HG02870 (cell line): ENCODE data around the gene RASD1.

Experiments
- ATAC-seq: cut with Tn5 transposase; IDR thresholded peaks from one replicate; pipeline ENCODE4 v1.9.1; 2021; ENCODE audit warnings: mild to moderate bottlenecking, moderate library complexity; ENCODE audit not compliant: unreplicated experiment

RASD1 gene

GRCh38 chr17:17511881-17512858, 16.0 kb upstream of the RASD1 start:
- ATAC-seq: no peak

DNA sequence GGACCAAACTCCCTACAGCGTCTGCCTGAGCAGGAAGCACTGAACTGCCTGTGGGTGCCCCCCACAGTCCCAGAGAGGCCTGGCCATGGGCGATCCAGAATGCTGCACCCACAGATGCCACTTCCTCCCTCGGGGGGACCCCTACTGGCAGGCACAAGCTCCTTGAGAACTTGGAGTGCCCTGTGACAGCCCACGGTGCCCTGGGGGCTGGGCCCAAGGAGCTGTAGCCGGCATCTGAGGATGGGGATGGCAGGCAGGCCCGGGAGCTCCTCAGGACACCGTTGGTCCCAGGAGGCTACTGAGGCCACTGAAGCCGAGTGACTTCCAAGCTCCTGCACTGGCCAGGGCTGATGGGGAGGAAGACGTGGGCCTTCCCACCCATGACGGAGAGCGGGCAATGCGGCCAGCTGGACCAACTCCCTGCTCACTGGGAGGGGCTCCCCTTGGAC, 15.1 kb upstream of the RASD1 start:
- no peak for ATAC-seq

DNA sequence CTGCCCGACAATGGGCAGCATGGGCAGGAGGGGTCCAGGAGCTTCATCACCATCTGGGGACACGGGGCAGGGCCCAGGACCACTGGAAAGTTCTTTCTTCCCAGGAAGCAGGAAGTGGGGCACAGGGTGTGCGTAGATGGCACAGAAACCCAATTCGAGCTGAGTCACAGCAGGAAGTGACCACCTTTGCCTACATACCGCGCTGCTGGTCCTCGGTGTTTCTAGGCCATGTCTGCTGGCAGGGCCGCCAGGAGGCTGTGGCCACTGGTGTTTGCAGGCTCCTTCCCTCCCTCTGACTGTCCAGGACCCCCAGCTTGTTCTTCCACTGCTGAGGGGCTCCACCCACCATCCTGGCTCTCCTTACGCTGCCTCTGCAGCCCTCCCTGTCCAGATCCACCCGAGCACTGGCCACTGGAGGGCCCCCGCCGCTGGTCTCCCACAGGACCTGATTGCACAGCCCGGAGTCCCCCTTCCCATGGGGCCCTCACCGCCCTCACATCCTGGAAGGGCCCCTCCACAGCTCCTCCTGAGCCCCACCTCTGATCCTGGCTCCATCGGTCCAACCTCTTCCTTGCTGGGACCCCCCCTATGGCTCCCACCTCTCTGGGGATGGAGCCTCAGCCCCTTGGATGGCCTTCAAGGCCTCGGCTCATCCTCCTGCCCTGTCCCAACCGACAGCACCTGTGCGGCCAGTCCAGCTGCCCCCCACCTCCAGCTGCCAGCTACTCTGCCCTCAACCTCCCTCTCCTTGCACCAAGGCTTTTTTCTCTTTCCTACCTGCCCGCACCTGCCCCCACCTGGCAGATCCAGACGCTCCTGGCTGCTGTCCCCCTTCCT, 14.5 kb upstream of the RASD1 start:
- ATAC-seq: no peak

- ATAC-seq: no peak
Observed at GRCh38 chr17:17509601-17510425, 13.6 kb upstream of the RASD1 start.

- ATAC-seq: no peak
Observed at GRCh38 chr17:17508646-17509591, 12.7 kb upstream of the RASD1 start.

DNA sequence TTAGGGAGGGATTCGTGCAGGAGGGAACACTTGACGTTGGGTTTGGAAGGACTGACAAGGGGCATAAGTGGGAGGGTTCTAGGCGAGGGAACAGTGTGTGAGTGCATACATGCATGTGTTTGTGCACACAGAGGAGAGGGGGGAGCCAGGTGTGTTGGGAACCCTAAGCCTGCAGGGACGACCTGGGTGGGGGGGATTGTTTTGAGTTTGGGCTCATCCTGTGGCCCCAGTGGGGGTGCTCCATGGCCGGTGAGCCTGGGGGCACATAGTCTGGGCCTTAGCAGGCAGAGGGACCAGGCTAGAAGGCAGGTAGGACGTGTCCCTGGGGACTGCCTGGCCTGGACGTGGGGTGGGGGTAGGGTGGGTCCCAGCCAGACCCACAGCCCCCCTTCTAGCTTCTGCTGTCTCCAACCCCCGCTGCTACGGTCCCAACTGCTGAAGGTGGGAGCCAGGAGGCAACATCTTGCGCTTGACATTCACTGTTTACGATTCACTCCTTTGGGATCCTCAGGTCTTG, 11.9 kb upstream of the RASD1 start:
- ATAC-seq: no peak

GRCh38 chr17:17507465-17508011, 11.3 kb upstream of the RASD1 start:
- no peak for ATAC-seq

DNA sequence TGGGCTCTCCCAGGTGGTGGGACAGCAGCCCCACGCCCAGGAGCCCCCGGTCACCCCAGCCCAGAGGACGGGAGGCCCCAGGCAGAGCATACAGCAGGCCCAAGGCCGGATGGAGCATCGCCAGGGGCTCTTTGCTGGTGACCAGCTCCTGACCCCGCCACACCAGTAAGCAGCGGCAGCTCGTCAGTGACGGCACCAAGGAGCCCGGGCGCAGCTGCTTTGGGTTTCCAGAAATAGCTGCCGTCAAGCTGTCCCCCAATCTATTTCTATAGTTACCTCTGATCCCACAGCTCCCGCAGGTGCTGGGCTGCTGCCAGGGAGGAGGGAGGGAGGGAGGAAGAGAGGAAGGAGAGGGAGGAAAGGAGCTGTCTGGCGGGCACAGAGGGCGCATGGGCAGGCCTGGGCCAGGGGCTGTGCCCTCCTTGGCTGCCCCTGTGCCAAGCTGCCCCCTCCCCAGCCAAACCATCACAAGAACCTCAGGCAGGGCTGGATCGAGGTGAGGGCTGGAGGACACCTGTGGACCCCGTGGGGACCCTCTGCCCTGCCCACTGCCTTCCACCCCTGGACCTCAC, 10.8 kb upstream of the RASD1 start:
- no peak for ATAC-seq

DNA sequence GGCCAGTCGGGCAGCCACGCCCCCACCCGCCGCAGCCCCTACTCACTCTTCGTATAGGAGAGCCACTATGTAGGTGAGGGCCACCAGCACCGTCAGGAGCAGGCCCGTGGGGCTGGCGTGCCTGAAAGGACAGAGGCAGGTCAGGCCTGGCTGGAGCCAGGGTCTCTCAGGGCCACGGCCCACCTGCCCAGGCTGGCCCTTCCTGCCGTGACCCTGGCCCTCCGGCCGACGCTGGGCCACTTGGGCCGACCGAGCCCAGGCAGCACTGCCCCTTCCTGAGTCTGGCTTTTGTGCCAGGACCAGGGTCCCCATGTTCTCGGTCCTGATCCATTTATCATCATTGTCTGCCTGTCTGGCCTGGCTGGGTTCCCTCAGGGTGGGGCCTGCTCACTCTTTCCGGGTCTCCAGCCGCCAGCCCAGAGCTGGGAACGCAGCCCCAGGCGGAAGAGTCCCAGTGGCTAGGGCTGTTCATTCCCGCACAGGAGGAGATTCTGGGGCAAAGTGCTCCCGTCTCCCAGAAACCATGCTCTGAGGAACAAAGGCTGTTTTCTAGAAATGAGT, 10.1 kb upstream of the RASD1 start:
- no peak for ATAC-seq

GRCh38 chr17:17505610-17506171, 9.5 kb upstream of the RASD1 start:
- no peak for ATAC-seq

DNA sequence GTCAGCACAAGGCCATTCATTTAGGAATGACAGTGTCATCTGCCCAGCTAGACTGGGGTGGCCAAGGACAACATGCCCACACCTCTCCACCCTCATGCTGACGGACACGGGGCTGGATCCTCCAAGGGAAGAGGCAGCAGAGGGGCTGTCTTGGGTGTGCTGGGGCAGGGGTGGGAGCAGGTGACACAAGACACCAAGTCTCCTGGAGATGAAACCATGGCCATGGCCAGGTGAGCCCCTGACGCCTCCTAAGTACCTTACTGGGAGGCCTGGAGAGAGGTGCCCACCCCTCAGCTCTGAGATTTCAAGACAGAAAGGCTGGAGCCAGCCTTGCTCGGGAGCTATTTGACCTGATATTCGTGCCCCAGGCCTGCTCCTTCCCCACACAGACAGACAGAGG, 9.0 kb upstream of the RASD1 start:
- ATAC-seq: no peak

DNA sequence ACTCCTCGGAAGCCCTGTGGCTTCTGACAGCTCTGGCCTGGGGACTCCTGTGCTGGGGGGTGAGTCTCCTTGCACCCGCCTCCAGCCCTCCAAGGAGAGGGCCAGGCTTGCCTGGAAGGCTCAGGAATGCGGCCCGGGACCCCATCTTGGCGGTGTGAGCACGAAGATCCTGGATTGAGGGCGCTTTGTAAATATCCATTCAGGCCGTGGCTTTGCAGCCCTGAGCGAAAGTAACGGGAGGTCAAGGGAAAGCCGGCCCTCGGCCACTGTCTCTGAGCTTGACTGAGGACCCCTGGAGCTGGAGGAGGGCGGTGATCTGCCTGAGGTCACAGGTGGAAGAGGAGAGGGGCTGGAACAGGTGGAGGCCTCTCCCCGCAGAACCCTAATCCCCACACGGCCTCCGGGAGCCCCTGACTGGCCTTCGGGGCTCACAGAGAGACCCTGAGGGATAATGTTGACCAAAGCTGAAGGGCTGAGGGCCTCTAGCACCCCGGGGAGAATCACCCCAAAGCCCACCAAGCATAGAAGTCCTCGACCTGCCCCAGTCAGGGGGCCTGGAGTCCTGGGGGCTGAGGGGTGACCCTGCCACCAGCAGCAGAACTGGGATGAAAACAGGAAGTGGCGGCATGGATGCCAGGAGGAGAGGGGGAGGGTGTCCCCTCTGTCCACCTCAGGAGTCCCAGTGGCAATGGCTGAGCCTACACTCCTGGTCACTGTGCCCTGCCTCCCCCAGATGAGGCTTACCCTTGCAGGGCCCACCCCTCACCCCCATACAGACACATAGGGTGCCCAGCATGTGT, 8.3 kb upstream of the RASD1 start:
- ATAC-seq: no peak

DNA sequence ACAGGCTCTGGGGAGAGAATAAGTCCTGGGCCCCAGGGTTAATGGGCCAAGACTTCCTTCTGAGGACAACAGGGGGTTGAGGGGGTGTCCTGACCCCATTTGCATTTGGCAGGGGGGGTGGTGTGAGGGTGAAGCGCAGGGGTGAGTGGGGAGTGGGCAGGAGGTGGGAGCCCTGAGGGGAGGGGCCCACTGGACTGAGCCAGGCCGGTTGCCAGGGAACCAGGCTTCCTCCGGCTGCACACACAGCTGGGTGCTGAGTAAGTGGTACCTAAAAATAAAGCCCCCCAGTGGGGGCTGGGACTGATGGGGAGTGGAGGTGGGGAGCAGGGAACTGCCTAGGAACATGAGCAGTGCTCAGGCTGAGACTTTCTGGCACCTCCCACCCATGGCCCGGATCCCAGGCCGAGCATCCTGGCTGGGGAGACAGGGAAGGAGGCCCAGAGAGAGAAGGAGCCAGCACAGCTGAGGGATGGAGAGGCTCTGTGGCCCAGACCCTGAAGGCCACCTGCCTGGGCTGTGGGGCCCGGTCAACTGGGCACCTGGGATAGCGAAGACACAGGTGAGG, 7.5 kb upstream of the RASD1 start:
- ATAC-seq: no peak

GRCh38 chr17:17502741-17503565, 6.8 kb upstream of the RASD1 start:
- ATAC-seq: no peak

GRCh38 chr17:17500999-17501605, 4.9 kb upstream of the RASD1 start:
- ATAC-seq: no peak
